Measurements from ENCODE around the gene MAB21L3. TPM values are rescaled to one million over a fixed set of nuclear protein-coding genes. Genes with fewer than 3 reads are reported as not detected.

MAB21L3 gene
- total and polyA plus RNA-seq, 2 of the 13 experiments (the other 11 are each of a cell fraction or from before 2014, with no cell fraction given), result 0.55 to 4.1 TPM

DNA sequence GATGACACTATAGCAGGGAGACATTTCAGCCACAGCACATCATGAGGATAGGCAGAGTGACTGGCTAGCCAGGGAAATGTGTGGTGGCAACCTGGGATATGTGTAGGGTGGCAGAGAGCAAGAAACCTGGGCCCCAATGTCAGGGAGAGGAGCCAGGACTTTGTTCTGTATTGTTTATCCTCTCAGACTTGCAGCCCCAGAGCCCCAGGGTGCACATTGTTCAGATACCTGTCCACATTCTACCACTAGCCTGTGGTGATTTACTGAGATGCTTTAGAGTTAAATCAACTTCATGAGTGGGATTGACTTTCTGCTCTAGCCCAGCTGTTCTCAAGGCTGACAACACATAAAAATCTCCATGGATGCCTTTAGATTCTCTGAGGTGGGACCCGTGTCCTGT lies 61.5 kb downstream of the MAB21L3 start (continued):
- TF ChIP-seq, protein P1, sequence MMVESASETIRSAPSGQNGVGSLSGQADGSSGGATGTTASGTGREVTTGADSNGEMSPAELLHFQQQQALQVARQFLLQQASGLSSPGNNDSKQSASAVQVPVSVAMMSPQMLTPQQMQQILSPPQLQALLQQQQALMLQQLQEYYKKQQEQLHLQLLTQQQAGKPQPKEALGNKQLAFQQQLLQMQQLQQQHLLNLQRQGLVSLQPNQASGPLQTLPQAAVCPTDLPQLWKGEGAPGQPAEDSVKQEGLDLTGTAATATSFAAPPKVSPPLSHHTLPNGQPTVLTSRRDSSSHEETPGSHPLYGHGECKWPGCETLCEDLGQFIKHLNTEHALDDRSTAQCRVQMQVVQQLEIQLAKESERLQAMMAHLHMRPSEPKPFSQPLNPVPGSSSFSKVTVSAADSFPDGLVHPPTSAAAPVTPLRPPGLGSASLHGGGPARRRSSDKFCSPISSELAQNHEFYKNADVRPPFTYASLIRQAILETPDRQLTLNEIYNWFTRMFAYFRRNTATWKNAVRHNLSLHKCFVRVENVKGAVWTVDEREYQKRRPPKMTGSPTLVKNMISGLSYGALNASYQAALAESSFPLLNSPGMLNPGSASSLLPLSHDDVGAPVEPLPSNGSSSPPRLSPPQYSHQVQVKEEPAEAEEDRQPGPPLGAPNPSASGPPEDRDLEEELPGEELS (CRISPR knock-in tag; IDR thresholded peaks at IDR 0.05), result peak; percentile 72
- TF ChIP-seq, protein P2, sequence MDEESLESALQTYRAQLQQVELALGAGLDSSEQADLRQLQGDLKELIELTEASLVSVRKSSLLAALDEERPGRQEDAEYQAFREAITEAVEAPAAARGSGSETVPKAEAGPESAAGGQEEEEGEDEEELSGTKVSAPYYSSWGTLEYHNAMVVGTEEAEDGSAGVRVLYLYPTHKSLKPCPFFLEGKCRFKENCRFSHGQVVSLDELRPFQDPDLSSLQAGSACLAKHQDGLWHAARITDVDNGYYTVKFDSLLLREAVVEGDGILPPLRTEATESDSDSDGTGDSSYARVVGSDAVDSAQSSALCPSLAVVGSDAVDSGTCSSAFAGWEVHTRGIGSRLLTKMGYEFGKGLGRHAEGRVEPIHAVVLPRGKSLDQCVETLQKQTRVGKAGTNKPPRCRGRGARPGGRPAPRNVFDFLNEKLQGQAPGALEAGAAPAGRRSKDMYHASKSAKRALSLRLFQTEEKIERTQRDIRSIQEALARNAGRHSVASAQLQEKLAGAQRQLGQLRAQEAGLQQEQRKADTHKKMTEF (CRISPR knock-in tag; IDR thresholded peaks at IDR 0.05), result 0 out of 2 replicates have a peak, but pooled peaks have one; percentile 28
- TF ChIP-seq ATF1 (CRISPR knock-in tag; IDR thresholded peaks at IDR 0.05) (no peak), HNF4G (IDR thresholded peaks at IDR 0.05; ENCODE audit: borderline replicate concordance, low read depth, low read length) (peak; percentile 78), HNF4G (CRISPR knock-in tag; IDR thresholded peaks at IDR 0.05; ENCODE audit: borderline replicate concordance, low read depth) (peak; percentile 40; the same call in 1 of the 2 replicates), EP300 (IDR thresholded peaks at IDR 0.05; ENCODE audit: low read depth in 2 of 2, low read length in 2 of 2) (peak in 1 of 2 experiments; percentile 73; a peak in 2 of 4 replicates), EP300 (CRISPR knock-in tag; IDR thresholded peaks at IDR 0.05; ENCODE audit: borderline replicate concordance) (no peak), ZNF792 (CRISPR knock-in tag; IDR thresholded peaks at IDR 0.05) (0 out of 2 replicates have a peak, but pooled peaks have one; percentile 59), LCORL (IDR thresholded peaks at IDR 0.05) (no peak), LCORL (CRISPR knock-in tag; IDR thresholded peaks at IDR 0.05) (peak; percentile 61; the same call in 1 of the 2 replicates), BRD4 (CRISPR knock-in tag; IDR thresholded peaks at IDR 0.05) (no peak), ZNF17 (CRISPR knock-in tag; IDR thresholded peaks at IDR 0.05) (no peak), HNF4A (CRISPR knock-in tag; IDR thresholded peaks at IDR 0.05) (peak; percentile 83)
- TF ChIP-seq, protein P3, sequence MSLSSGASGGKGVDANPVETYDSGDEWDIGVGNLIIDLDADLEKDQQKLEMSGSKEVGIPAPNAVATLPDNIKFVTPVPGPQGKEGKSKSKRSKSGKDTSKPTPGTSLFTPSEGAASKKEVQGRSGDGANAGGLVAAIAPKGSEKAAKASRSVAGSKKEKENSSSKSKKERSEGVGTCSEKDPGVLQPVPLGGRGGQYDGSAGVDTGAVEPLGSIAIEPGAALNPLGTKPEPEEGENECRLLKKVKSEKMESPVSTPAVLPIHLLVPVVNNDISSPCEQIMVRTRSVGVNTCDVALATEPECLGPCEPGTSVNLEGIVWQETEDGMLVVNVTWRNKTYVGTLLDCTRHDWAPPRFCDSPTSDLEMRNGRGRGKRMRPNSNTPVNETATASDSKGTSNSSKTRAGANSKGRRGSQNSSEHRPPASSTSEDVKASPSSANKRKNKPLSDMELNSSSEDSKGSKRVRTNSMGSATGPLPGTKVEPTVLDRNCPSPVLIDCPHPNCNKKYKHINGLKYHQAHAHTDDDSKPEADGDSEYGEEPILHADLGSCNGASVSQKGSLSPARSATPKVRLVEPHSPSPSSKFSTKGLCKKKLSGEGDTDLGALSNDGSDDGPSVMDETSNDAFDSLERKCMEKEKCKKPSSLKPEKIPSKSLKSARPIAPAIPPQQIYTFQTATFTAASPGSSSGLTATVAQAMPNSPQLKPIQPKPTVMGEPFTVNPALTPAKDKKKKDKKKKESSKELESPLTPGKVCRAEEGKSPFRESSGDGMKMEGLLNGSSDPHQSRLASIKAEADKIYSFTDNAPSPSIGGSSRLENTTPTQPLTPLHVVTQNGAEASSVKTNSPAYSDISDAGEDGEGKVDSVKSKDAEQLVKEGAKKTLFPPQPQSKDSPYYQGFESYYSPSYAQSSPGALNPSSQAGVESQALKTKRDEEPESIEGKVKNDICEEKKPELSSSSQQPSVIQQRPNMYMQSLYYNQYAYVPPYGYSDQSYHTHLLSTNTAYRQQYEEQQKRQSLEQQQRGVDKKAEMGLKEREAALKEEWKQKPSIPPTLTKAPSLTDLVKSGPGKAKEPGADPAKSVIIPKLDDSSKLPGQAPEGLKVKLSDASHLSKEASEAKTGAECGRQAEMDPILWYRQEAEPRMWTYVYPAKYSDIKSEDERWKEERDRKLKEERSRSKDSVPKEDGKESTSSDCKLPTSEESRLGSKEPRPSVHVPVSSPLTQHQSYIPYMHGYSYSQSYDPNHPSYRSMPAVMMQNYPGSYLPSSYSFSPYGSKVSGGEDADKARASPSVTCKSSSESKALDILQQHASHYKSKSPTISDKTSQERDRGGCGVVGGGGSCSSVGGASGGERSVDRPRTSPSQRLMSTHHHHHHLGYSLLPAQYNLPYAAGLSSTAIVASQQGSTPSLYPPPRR (CRISPR knock-in tag; IDR thresholded peaks at IDR 0.05; ENCODE audit: borderline replicate concordance), result peak; percentile 45; the same call in 1 of the 2 replicates
- TF ChIP-seq, protein P4, sequence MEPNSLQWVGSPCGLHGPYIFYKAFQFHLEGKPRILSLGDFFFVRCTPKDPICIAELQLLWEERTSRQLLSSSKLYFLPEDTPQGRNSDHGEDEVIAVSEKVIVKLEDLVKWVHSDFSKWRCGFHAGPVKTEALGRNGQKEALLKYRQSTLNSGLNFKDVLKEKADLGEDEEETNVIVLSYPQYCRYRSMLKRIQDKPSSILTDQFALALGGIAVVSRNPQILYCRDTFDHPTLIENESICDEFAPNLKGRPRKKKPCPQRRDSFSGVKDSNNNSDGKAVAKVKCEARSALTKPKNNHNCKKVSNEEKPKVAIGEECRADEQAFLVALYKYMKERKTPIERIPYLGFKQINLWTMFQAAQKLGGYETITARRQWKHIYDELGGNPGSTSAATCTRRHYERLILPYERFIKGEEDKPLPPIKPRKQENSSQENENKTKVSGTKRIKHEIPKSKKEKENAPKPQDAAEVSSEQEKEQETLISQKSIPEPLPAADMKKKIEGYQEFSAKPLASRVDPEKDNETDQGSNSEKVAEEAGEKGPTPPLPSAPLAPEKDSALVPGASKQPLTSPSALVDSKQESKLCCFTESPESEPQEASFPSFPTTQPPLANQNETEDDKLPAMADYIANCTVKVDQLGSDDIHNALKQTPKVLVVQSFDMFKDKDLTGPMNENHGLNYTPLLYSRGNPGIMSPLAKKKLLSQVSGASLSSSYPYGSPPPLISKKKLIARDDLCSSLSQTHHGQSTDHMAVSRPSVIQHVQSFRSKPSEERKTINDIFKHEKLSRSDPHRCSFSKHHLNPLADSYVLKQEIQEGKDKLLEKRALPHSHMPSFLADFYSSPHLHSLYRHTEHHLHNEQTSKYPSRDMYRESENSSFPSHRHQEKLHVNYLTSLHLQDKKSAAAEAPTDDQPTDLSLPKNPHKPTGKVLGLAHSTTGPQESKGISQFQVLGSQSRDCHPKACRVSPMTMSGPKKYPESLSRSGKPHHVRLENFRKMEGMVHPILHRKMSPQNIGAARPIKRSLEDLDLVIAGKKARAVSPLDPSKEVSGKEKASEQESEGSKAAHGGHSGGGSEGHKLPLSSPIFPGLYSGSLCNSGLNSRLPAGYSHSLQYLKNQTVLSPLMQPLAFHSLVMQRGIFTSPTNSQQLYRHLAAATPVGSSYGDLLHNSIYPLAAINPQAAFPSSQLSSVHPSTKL (CRISPR knock-in tag; IDR thresholded peaks at IDR 0.05), result peak; percentile 81
- TF ChIP-seq, protein P5, sequence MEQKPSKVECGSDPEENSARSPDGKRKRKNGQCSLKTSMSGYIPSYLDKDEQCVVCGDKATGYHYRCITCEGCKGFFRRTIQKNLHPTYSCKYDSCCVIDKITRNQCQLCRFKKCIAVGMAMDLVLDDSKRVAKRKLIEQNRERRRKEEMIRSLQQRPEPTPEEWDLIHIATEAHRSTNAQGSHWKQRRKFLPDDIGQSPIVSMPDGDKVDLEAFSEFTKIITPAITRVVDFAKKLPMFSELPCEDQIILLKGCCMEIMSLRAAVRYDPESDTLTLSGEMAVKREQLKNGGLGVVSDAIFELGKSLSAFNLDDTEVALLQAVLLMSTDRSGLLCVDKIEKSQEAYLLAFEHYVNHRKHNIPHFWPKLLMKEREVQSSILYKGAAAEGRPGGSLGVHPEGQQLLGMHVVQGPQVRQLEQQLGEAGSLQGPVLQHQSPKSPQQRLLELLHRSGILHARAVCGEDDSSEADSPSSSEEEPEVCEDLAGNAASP (CRISPR knock-in tag; IDR thresholded peaks at IDR 0.05; ENCODE audit: borderline replicate concordance), result peak; percentile 36; the same call in 1 of the 2 replicates
